ENCODE data around the gene ACOX3.

- TF ChIP-seq CTCF (IDR thresholded peaks at IDR 0.05) (no peak), POLR2A (IDR thresholded peaks at IDR 0.05) (no peak)
Measured at GRCh38 chr4:8343262-8343966, 97.1 kb downstream of the ACOX3 start.
